Thoracic aorta (tissue), 2 donors: ENCODE measurements around the gene NAB1. TPM values are rescaled to one million over a fixed set of nuclear protein-coding genes. Genes with fewer than 3 reads are reported as not detected.

Source experiments
- ATAC-seq: fragments of 150-250 bp; one replicate; pipeline ENCODE4 v1.8.0; 2017; ENCODE audit warnings: low read depth; ENCODE audit not compliant: insufficient number of reproducible peaks, low FRiP score
- DNase-seq: peaks from one replicate; pipeline ENCODE4 v3.0.0-alpha.2; 2020; ENCODE audit warnings: low spot score
- H3K27ac ChIP-seq, 2 donors: fragments of 200-600 bp; sonication (generic); 1 replicate in 1 of 2; 2 replicates in 1 of 2; pipeline ENCODE4 v1.5.1; 2016; ENCODE audit warnings: mild to moderate bottlenecking in 2 of 2, moderate library complexity in 2 of 2
- H3K27me3 ChIP-seq: fragments of 200-600 bp; sonication (generic); replicated peaks from 2 replicates; pipeline ENCODE4 v1.6.0; 2016; ENCODE audit warnings: mild to moderate bottlenecking; ENCODE audit not compliant: insufficient read depth
- H3K36me3 ChIP-seq: fragments of 200-600 bp; sonication (generic); one replicate; pipeline ENCODE4 v1.5.1; 2016
- H3K4me1 ChIP-seq, 2 donors: fragments of 200-600 bp; sonication (generic); 1 replicate in 1 of 2; 2 replicates in 1 of 2; pipeline versions ENCODE4 v1.5.1 to v1.6.0; 2016; ENCODE audit warnings: low read depth in 2 of 2, mild to moderate bottlenecking in 1 of 2; ENCODE audit not compliant: control insufficient read depth in 1 of 2
- H3K4me3 ChIP-seq: fragments of 200-600 bp; sonication (generic); 2 replicates; pipeline ENCODE4 v1.5.1; 2016; ENCODE audit warnings: mild to moderate bottlenecking
- H3K9me3 ChIP-seq: fragments of 200-600 bp; sonication (generic); 2 replicates; pipeline ENCODE4 v1.5.1; 2016
- CTCF ChIP-seq: fragments of 200-600 bp; sonication (generic); IDR thresholded peaks from one replicate; pipeline ENCODE4 v1.5.1; 2019; ENCODE audit warnings: antibody characterized with exemption
- total RNA-seq, 2 donors: library from RNA; depleted of rRNA; stranded (reverse); fragments of >200 nt; gene quantifications; one replicate each; pipeline versions ENCODE4 v1.1.0 to v1.2.3, GENCODE V29; 2016

Gene NAB1
- total RNA-seq, 2 donors from 2014 or later = 51.0 to 77.7 TPM

- H3K9me3 ChIP-seq = no peaks in the 10 kb centered on the region
- TF ChIP-seq CTCF = no peak
- H3K36me3 ChIP-seq = no peaks in the 10 kb centered on the region
- H3K27ac ChIP-seq = no peak overlapping the region
- H3K4me3 ChIP-seq = no peak overlapping the region
- no peaks in the 10 kb centered on the region for H3K27me3 ChIP-seq
- DNase-seq (no peak), ATAC-seq (no peak)
- H3K4me1 ChIP-seq = peaks cover 17 to 27% of the 10 kb centered on the region in 2 donors
Observed at GRCh38 chr2:190634381-190634780, 14.5 kb upstream of the NAB1 start.

GRCh38 chr2:190635781-190636180 is 13.1 kb upstream of the NAB1 start:
- H3K36me3 ChIP-seq = no peaks in the 10 kb centered on the region
- no peak for TF ChIP-seq CTCF
- no peaks in the 10 kb centered on the region for H3K27me3 ChIP-seq
- H3K27ac ChIP-seq = peak overlapping the region; percentile 36 to 72
- H3K4me1 ChIP-seq = peaks cover 17 to 26% of the 10 kb centered on the region in 2 donors
- H3K4me3 ChIP-seq = no peak overlapping the region
- H3K9me3 ChIP-seq = no peaks in the 10 kb centered on the region
- DNase-seq (no peak), ATAC-seq (no peak)

DNA sequence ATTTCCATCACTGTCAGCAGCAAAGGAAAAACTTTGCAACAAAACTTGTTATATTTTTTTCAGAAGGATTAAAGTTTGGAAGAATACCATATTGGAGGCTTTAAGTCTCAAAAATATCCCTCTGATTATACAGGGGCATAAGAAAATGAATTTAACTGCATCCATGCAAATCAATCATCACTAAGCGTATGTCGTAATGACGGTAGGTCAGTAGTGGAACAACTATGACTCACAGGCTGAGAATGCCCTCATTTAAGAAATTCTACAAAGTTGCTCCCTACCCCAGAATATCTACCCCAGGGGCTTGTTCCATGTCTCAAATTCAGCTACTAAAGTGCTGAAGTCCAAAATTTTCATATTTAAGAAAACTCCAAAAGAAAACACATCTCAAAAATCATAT is 12.5 kb upstream of the NAB1 start:
- ATAC-seq (peak; percentile 78), DNase-seq (no peak)
- Histone ChIP-seq H3K9me3 (no peaks in the 10 kb centered on the region), H3K27me3 (no peaks in the 10 kb centered on the region), H3K4me3 (no peak overlapping the region), H3K27ac (peak overlapping the region; percentile 72), H3K4me1 (peaks cover 17 to 29% of the 10 kb centered on the region in 2 donors), H3K36me3 (no peaks in the 10 kb centered on the region)
- TF ChIP-seq CTCF = no peak

DNA sequence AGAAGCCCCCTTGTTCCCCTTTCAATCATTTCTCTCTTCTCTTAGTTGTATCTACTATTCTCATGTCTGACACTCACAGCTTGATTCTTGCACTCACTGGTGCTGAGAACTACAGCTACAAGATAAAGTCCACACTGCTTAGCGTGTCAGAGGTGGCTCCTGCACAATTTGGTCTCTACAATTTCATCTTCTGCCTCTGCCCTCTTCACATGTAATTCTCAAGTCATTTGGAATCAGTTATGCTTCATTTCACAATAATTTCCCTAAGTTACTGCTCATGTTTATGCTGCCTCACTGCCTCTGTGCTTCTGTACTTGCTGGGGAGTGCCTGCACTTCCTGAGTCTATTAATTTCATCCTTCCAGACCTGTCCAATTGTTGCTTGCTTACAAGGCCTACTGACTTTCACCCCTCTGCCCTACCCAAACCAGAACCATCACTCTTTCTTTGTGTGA is 11.6 kb upstream of the NAB1 start:
- no peak for DNase-seq
- ATAC-seq = peak; percentile 35
- Histone ChIP-seq H3K4me1 (peaks cover 17 to 36% of the 10 kb centered on the region in 2 donors), H3K27ac (peak overlapping the region; percentile 72), H3K9me3 (no peaks in the 10 kb centered on the region), H3K36me3 (no peaks in the 10 kb centered on the region), H3K27me3 (no peaks in the 10 kb centered on the region), H3K4me3 (no peak overlapping the region)
- no peak for TF ChIP-seq CTCF

DNA sequence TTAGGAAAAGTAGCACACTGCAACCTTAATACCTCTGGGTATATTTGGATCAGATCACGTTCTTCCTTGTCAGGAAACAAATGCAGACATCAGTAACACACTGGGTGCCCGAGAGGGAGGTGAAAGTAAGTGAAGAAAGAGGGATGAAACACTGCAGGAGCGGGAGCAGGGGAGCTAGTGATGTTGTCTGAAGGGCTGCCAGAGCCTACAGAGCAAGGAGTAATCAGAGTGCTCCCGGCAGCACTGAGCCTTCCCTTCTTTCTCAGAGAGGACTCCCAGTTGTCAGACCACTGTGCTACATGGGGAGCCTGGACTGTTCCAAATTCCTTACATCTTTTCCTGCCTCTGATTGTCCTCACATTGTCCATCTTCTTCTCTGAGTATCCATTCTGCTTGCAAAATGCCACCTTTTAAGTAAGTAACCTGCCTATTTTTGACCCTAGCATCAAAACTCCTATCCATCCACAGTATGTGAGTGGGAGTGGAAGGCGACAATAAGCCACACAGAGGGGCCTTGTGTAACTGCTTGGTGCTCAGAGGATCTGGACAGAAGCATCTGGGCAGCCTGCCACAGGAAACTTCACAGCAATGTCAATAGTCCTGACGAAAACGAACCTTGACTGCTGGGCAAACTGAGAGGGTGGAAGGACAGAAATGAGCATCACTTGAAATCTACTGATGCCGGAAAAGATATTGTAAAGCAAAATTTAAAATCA is 10.8 kb upstream of the NAB1 start:
- peaks cover 17 to 36% of the 10 kb centered on the region in 2 donors for H3K4me1 ChIP-seq
- H3K27me3 ChIP-seq = no peaks in the 10 kb centered on the region
- no peaks in the 10 kb centered on the region for H3K9me3 ChIP-seq
- peak overlapping the region; percentile 72 for H3K27ac ChIP-seq
- no peak for ATAC-seq
- no peaks in the 10 kb centered on the region for H3K36me3 ChIP-seq
- TF ChIP-seq CTCF = no peak
- no peak for DNase-seq
- no peak overlapping the region for H3K4me3 ChIP-seq
